H1 (cell line): ENCODE data around the gene GNG7. TPM values are rescaled to one million over a fixed set of nuclear protein-coding genes. Genes with fewer than 3 reads are reported as not detected.

Source experiments
- E2F6 ChIP-seq: IDR thresholded peaks from 2 replicates; pipeline ENCODE4 v1.6.1; 2012; ENCODE audit warnings: inconsistent platforms
- JUN ChIP-seq: IDR thresholded peaks from 2 replicates; pipeline ENCODE4 v1.6.1; 2011; ENCODE audit warnings: low read depth, mild to moderate bottlenecking, improper control_type of control experiment, low read length
- polyA plus RNA-seq, 7 experiments: library from polyadenylated mRNA; depleted of rRNA in 3 of 7; stranded (reverse) in 5 of 7; unstranded in 2 of 7; fragments of >200 nt in 5 of 7; fragments of 200-250 nt in 2 of 7; gene quantifications; 1 replicate in 5 of 7; 2 replicates in 1 of 7; 4 replicates in 1 of 7; pipeline versions ENCODE4 v1.2.1 to v1.2.3, GENCODE V29; 2011 to 2013; ENCODE audit warnings: missing spikeins in 2 of 7, mixed read lengths in 2 of 7
- total RNA-seq: library from RNA; stranded (reverse); fragmentation: NEBNext Ultra II Directional; extraction: Animal tissue kit (Norgen Biotek cat#: 25700); gene quantifications from 2 replicates; pipeline ENCODE4 v1.2.1, GENCODE V29; 2021
- TF ChIP-seq, protein P1 (sequence below): fragments of 300-600 bp; sonication (generic); IDR thresholded peaks from 2 replicates; pipeline ENCODE4 v1.7.1; 2012; ENCODE audit warnings: low read length, moderate library complexity, mild to moderate bottlenecking, inconsistent platforms; ENCODE audit not compliant: insufficient replicate concordance

GNG7 gene
- total and polyA plus RNA-seq, 2 of the 8 experiments (the other 6 are each of a cell fraction or from before 2014, with no cell fraction given) = 2.8 to 7.8 TPM

DNA sequence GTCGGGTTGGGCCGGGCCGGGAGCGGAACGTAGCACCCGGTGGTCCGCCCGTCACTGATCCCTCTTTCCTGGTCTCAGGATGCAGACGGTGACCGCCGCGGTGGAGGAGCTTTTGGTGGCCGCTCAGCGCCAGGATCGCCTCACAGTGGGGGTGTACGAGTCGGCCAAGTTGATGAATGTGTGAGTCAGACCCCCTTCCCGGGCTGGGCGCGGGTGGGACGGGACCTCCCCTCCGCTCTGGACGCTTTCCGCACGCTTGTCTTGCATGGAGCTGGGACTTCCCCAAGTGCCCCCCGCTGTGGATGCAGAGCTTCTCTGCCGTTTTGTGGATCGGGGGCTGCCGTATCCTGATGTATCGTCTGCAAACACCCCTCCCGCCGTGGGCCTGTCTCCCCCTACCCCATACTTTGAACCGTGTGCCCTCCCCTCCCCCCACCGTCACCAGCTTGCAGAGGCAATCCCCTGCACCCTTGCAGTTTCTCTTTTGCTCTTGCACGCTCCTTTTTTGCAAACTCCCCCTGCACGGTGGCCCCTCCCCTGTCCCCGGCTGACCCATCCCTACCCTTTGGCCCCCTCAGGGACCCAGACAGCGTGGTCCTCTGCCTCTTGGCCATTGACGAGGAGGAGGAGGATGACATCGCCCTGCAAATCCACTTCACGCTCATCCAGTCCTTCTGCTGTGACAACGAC, 225.9 kb downstream of the GNG7 start (continued):
- TF ChIP-seq, protein P1, sequence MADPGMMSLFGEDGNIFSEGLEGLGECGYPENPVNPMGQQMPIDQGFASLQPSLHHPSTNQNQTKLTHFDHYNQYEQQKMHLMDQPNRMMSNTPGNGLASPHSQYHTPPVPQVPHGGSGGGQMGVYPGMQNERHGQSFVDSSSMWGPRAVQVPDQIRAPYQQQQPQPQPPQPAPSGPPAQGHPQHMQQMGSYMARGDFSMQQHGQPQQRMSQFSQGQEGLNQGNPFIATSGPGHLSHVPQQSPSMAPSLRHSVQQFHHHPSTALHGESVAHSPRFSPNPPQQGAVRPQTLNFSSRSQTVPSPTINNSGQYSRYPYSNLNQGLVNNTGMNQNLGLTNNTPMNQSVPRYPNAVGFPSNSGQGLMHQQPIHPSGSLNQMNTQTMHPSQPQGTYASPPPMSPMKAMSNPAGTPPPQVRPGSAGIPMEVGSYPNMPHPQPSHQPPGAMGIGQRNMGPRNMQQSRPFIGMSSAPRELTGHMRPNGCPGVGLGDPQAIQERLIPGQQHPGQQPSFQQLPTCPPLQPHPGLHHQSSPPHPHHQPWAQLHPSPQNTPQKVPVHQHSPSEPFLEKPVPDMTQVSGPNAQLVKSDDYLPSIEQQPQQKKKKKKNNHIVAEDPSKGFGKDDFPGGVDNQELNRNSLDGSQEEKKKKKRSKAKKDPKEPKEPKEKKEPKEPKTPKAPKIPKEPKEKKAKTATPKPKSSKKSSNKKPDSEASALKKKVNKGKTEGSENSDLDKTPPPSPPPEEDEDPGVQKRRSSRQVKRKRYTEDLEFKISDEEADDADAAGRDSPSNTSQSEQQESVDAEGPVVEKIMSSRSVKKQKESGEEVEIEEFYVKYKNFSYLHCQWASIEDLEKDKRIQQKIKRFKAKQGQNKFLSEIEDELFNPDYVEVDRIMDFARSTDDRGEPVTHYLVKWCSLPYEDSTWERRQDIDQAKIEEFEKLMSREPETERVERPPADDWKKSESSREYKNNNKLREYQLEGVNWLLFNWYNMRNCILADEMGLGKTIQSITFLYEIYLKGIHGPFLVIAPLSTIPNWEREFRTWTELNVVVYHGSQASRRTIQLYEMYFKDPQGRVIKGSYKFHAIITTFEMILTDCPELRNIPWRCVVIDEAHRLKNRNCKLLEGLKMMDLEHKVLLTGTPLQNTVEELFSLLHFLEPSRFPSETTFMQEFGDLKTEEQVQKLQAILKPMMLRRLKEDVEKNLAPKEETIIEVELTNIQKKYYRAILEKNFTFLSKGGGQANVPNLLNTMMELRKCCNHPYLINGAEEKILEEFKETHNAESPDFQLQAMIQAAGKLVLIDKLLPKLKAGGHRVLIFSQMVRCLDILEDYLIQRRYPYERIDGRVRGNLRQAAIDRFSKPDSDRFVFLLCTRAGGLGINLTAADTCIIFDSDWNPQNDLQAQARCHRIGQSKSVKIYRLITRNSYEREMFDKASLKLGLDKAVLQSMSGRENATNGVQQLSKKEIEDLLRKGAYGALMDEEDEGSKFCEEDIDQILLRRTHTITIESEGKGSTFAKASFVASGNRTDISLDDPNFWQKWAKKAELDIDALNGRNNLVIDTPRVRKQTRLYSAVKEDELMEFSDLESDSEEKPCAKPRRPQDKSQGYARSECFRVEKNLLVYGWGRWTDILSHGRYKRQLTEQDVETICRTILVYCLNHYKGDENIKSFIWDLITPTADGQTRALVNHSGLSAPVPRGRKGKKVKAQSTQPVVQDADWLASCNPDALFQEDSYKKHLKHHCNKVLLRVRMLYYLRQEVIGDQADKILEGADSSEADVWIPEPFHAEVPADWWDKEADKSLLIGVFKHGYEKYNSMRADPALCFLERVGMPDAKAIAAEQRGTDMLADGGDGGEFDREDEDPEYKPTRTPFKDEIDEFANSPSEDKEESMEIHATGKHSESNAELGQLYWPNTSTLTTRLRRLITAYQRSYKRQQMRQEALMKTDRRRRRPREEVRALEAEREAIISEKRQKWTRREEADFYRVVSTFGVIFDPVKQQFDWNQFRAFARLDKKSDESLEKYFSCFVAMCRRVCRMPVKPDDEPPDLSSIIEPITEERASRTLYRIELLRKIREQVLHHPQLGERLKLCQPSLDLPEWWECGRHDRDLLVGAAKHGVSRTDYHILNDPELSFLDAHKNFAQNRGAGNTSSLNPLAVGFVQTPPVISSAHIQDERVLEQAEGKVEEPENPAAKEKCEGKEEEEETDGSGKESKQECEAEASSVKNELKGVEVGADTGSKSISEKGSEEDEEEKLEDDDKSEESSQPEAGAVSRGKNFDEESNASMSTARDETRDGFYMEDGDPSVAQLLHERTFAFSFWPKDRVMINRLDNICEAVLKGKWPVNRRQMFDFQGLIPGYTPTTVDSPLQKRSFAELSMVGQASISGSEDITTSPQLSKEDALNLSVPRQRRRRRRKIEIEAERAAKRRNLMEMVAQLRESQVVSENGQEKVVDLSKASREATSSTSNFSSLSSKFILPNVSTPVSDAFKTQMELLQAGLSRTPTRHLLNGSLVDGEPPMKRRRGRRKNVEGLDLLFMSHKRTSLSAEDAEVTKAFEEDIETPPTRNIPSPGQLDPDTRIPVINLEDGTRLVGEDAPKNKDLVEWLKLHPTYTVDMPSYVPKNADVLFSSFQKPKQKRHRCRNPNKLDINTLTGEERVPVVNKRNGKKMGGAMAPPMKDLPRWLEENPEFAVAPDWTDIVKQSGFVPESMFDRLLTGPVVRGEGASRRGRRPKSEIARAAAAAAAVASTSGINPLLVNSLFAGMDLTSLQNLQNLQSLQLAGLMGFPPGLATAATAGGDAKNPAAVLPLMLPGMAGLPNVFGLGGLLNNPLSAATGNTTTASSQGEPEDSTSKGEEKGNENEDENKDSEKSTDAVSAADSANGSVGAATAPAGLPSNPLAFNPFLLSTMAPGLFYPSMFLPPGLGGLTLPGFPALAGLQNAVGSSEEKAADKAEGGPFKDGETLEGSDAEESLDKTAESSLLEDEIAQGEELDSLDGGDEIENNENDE = no peak
- no peak for TF ChIP-seq JUN
- no peak for TF ChIP-seq E2F6
